AG04450 (cell line): ENCODE data around the gene PTMS. TPM values are rescaled to one million over a fixed set of nuclear protein-coding genes. Genes with fewer than 3 reads are reported as not detected.
A peak's percentile ranks its signal among the peaks of the same experiment; 100 is the strongest.

ENCODE experiments used
- CTCF ChIA-PET: fragments of 300-600, 350-600 bp; formaldehyde crosslinking; extraction: SDS; loops from one replicate; lab custom pipeline; 2022; ENCODE audit warnings: antibody characterized with exemption, inconsistent platforms; lab: Charles Lee
- POLR2A ChIA-PET: fragments of 350-600 bp; formaldehyde crosslinking; extraction: SDS; loops from one replicate; lab custom pipeline; 2021; ENCODE audit warnings: antibody characterized with exemption, inconsistent platforms; lab: Yijun Ruan, JAX
- DNase-seq: peaks from one replicate; pipeline ENCODE4 v3.0.0-alpha.2; 2011; ENCODE audit warnings: low read depth, low spot score
- H3K27ac ChIP-seq: one replicate; pipeline ENCODE4 v1.5.1; 2012; ENCODE audit warnings: low read depth, low read length, control low read depth
- H3K27me3 ChIP-seq: one replicate; pipeline ENCODE4 v1.6.0; 2012; ENCODE audit warnings: low read length; ENCODE audit not compliant: control insufficient read depth, insufficient read depth
- H3K4me3 ChIP-seq: 2 replicates; pipeline ENCODE4 v1.5.1; 2011; ENCODE audit warnings: mild to moderate bottlenecking, low read depth, low read length, control low read depth
- H3K9me3 ChIP-seq: 2 replicates; pipeline ENCODE4 v1.5.1; 2012; ENCODE audit warnings: low read length; ENCODE audit not compliant: control insufficient read depth, insufficient read depth
- CTCF ChIP-seq: IDR thresholded peaks from 2 replicates; pipeline ENCODE4 v1.5.1; 2011; ENCODE audit warnings: low read depth, low read length, control low read depth, inconsistent platforms
- polyA plus RNA-seq: library from polyadenylated mRNA; depleted of rRNA; stranded (reverse); fragments of >200 nt; gene quantifications from 2 replicates; pipeline ENCODE4 v1.2.3, GENCODE V29; 2011

PTMS gene
- polyA plus RNA-seq, 1 experiment: 170 TPM

GRCh38 chr12:6778217-6778573, 12.0 kb downstream of the PTMS start:
- no peak for DNase-seq
- Histone ChIP-seq H3K27ac (peak overlapping the region; percentile 39), H3K9me3 (no peaks in the 10 kb centered on the region), H3K4me3 (peak overlapping the region; percentile 55), H3K27me3 (no peaks in the 10 kb centered on the region)
- ChIA-PET CTCF (interaction anchor here (0.6 to 7.6 kb wide), 13 partner anchors 9 to 148 kb away, joined by 3 to 124 read pairs (median 3); partner anchors contain the start of genes CD4, MLF2 and PTMS), POLR2A (interaction anchor here (0.5 to 5.4 kb wide), 6 partner anchors 10 to 241 kb away, joined by 4 to 33 read pairs (median 5); partner anchors contain the start of genes MLF2 and PTMS)
- no peak for TF ChIP-seq CTCF

GRCh38 chr12:6778574-6779550, 12.7 kb downstream of the PTMS start:
- peak; percentile 85 for DNase-seq
- POLR2A ChIA-PET: interaction anchor here (0.5 to 5.4 kb wide), 6 partner anchors 10 to 242 kb away, joined by 4 to 33 read pairs (median 5); partner anchors contain the start of genes MLF2 and PTMS
- CTCF ChIA-PET: interaction anchor here (0.6 to 7.6 kb wide), 13 partner anchors 8 to 148 kb away, joined by 3 to 124 read pairs (median 3); partner anchors contain the start of genes CD4, MLF2 and PTMS
- Histone ChIP-seq H3K27ac (peak overlapping the region; percentile 39), H3K9me3 (no peaks in the 10 kb centered on the region), H3K27me3 (no peaks in the 10 kb centered on the region), H3K4me3 (peak overlapping the region; percentile 55)
- peak; percentile 92 for TF ChIP-seq CTCF

GRCh38 chr12:6779708-6780432, 13.7 kb downstream of the PTMS start:
- no peak overlapping the region for H3K4me3 ChIP-seq
- H3K27ac ChIP-seq: no peak overlapping the region
- ChIA-PET CTCF (interaction anchor here (1.0 to 7.6 kb wide), 6 partner anchors 9 to 193 kb away, joined by 3 to 124 read pairs (median 10); partner anchors contain the start of genes MLF2 and PTMS), POLR2A (no interaction called here)
- no peak for TF ChIP-seq CTCF
- H3K27me3 ChIP-seq: no peaks in the 10 kb centered on the region
- H3K9me3 ChIP-seq: no peaks in the 10 kb centered on the region
- no peak for DNase-seq

- no peaks in the 10 kb centered on the region for H3K9me3 ChIP-seq
- no peak for TF ChIP-seq CTCF
- ChIA-PET POLR2A (no interaction called here), CTCF (interaction anchor here (1.0 to 7.6 kb wide), 5 partner anchors 10 to 193 kb away, joined by 3 to 124 read pairs (median 7); partner anchors contain the start of genes MLF2 and PTMS)
- H3K27ac ChIP-seq: no peak overlapping the region
- H3K27me3 ChIP-seq: no peaks in the 10 kb centered on the region
- H3K4me3 ChIP-seq: no peak overlapping the region
- DNase-seq: no peak
These were observed 14.4 kb downstream of the PTMS start for GRCh38 chr12:6780573-6780972.
